Breast epithelium (tissue), 3 donors: Measurements from ENCODE around the gene HPCA.

Experiments
- POLR2A ChIP-seq: fragments of 450-650 bp; IDR thresholded peaks from one replicate; pipeline ENCODE4 v1.6.1; 2016; ENCODE audit warnings: antibody characterized with exemption, mild to moderate bottlenecking, moderate library complexity
- TF ChIP-seq, protein P1 (sequence below), 3 donors: fragments of 450-650 bp; IDR thresholded peaks; one replicate each; pipeline ENCODE4 v1.5.1; 2016 to 2017; ENCODE audit warnings: antibody characterized with exemption in 3 of 3, mild to moderate bottlenecking in 3 of 3, moderate library complexity in 3 of 3

DNA sequence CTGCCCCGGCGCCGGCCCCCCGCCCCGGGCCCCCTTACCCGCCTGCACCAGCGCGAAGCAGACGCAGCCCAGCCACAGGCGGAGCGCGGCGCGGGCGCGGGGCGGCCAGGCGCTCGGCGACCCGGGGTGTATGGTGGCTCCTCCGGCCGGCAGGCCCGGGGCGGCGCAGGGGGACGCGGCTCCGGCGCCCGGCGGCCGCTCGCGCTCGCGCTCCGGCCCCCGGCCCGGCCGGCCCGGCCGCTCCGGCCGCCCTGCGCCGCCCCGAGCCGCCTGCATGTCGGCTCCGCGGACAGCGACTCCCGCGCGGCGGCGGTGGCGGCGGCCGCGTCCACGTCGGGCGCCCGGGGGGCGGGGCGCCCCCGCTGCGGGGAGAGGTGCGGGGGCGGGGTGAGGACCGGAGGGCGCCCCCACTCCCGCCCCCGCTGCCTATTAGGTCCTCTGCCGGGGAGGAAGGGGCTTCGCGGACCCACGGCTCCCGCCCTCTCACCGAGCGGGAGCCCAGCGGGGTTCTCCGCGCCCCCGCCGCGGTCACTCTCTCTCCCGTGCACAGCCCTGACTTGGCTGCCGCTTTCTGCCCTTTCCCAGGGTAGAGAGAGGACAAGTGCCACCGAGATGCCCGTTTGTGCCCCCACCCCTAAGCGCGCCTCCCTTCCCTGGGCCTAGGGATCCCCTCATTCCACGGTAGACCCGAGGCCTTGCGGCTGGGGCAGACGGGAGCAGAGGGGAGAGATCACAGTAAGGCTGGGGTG, 15.5 kb upstream of the HPCA start, which contains the start of gene FNDC5:
- no peak for TF ChIP-seq POLR2A
- TF ChIP-seq, protein P1, sequence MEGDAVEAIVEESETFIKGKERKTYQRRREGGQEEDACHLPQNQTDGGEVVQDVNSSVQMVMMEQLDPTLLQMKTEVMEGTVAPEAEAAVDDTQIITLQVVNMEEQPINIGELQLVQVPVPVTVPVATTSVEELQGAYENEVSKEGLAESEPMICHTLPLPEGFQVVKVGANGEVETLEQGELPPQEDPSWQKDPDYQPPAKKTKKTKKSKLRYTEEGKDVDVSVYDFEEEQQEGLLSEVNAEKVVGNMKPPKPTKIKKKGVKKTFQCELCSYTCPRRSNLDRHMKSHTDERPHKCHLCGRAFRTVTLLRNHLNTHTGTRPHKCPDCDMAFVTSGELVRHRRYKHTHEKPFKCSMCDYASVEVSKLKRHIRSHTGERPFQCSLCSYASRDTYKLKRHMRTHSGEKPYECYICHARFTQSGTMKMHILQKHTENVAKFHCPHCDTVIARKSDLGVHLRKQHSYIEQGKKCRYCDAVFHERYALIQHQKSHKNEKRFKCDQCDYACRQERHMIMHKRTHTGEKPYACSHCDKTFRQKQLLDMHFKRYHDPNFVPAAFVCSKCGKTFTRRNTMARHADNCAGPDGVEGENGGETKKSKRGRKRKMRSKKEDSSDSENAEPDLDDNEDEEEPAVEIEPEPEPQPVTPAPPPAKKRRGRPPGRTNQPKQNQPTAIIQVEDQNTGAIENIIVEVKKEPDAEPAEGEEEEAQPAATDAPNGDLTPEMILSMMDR (IDR thresholded peaks at IDR 0.05): no peak
